NCI-H526 treated with DMSO at 0.1 percent for 48 hours (cell line): ENCODE results near the gene ZBTB7C.

Source experiments
- DNase-seq: peaks from one replicate; lab custom pipeline; 2025; lab: John Stamatoyannopoulos, UW

ZBTB7C gene

GRCh38 chr18:48138210-48138609 is 271.0 kb downstream of the ZBTB7C start:
- no peak for DNase-seq

- DNase-seq = no peak
Observed at GRCh38 chr18:48137374-48138081, 271.7 kb downstream of the ZBTB7C start.

GRCh38 chr18:48136827-48137373 is 272.3 kb downstream of the ZBTB7C start:
- no peak for DNase-seq

GRCh38 chr18:48136051-48136826 is 272.9 kb downstream of the ZBTB7C start:
- no peak for DNase-seq

- DNase-seq = no peak
Observed at GRCh38 chr18:48135436-48135966, 273.7 kb downstream of the ZBTB7C start.

GRCh38 chr18:48134609-48135008 is 274.6 kb downstream of the ZBTB7C start:
- DNase-seq = no peak

- peak; percentile 77 for DNase-seq
Observed at GRCh38 chr18:48133671-48134251, 275.4 kb downstream of the ZBTB7C start.

GRCh38 chr18:48132797-48133655 is 276.2 kb downstream of the ZBTB7C start:
- peak; percentile 85 for DNase-seq

GRCh38 chr18:48131042-48131441 is 278.1 kb downstream of the ZBTB7C start:
- DNase-seq = no peak

- no peak for DNase-seq
Observed at GRCh38 chr18:48129621-48130082, 279.5 kb downstream of the ZBTB7C start.

- no peak for DNase-seq
Observed at GRCh38 chr18:48127606-48128005, 281.6 kb downstream of the ZBTB7C start.

- no peak for DNase-seq
Observed at GRCh38 chr18:48126240-48126639, 282.9 kb downstream of the ZBTB7C start.

GRCh38 chr18:48125724-48126123 is 283.5 kb downstream of the ZBTB7C start:
- DNase-seq = no peak

- no peak for DNase-seq
Observed at GRCh38 chr18:48124857-48125626, 284.1 kb downstream of the ZBTB7C start.

GRCh38 chr18:48123941-48124340 is 285.2 kb downstream of the ZBTB7C start:
- DNase-seq = no peak

- no peak for DNase-seq
Observed at GRCh38 chr18:48123324-48123723, 285.9 kb downstream of the ZBTB7C start.

GRCh38 chr18:48122816-48123215 is 286.4 kb downstream of the ZBTB7C start:
- no peak for DNase-seq

GRCh38 chr18:48122376-48122775 is 286.8 kb downstream of the ZBTB7C start:
- no peak for DNase-seq

- no peak for DNase-seq
Observed at GRCh38 chr18:48121752-48122151, 287.4 kb downstream of the ZBTB7C start.

GRCh38 chr18:48119204-48119603 is 290.0 kb downstream of the ZBTB7C start:
- DNase-seq = no peak
